Activated naive CD4-positive, alpha-beta T cell treated with anti-CD3 and anti-CD28 coated beads for 36 hours (primary cell): ENCODE measurements around the gene ITGAX. TPM values are rescaled to one million over a fixed set of nuclear protein-coding genes. Genes with fewer than 3 reads are reported as not detected.
"Not testable (repeated sequence)": the region's sequence is repeated elsewhere in the genome, so short reads cannot be mapped to it uniquely, and the experiment has no call there.

Experiments
- CTCF ChIA-PET: fragments of 350-600 bp; sonication (Branson Sonifier 250); formaldehyde crosslinking; loops from one replicate; lab custom pipeline; 2021; ENCODE audit warnings: antibody characterized with exemption; lab: Charles Lee
- DNase-seq: peaks from one replicate; pipeline ENCODE4 v3.0.0-alpha.2; 2020
- H3K27ac Mint-ChIP-seq: one replicate; pipeline ENCODE4 v1.8.0; 2021; ENCODE audit warnings: mild to moderate bottlenecking, mixed read lengths
- H3K27me3 Mint-ChIP-seq: one replicate; pipeline ENCODE4 v1.8.0; 2021; ENCODE audit warnings: low read depth, mixed read lengths
- H3K36me3 Mint-ChIP-seq: one replicate; pipeline ENCODE4 v1.8.0; 2021; ENCODE audit warnings: low read depth, mixed read lengths
- H3K4me1 Mint-ChIP-seq: one replicate; pipeline ENCODE4 v1.8.0; 2021; ENCODE audit warnings: low read depth, mixed read lengths
- H3K4me3 Mint-ChIP-seq: one replicate; pipeline ENCODE4 v1.8.0; 2021; ENCODE audit warnings: mild to moderate bottlenecking, moderate library complexity, mixed read lengths
- H3K9me3 Mint-ChIP-seq: one replicate; pipeline ENCODE4 v1.8.0; 2021; ENCODE audit warnings: mixed read lengths
- intact Hi-C: fragments of 100-400 bp; cut with micrococcal nuclease; formaldehyde crosslinking; loops from one replicate; pipeline ENCODE4 v1.15.1; 2023
- total RNA-seq, 2 experiments: library from RNA; stranded (reverse); gene quantifications; one replicate each; pipeline ENCODE4 v1.2.3, GENCODE V29; 2021

The ITGAX gene
- total RNA-seq, 2 experiments from 2014 or later: 2.4 to 2.9 TPM

DNA sequence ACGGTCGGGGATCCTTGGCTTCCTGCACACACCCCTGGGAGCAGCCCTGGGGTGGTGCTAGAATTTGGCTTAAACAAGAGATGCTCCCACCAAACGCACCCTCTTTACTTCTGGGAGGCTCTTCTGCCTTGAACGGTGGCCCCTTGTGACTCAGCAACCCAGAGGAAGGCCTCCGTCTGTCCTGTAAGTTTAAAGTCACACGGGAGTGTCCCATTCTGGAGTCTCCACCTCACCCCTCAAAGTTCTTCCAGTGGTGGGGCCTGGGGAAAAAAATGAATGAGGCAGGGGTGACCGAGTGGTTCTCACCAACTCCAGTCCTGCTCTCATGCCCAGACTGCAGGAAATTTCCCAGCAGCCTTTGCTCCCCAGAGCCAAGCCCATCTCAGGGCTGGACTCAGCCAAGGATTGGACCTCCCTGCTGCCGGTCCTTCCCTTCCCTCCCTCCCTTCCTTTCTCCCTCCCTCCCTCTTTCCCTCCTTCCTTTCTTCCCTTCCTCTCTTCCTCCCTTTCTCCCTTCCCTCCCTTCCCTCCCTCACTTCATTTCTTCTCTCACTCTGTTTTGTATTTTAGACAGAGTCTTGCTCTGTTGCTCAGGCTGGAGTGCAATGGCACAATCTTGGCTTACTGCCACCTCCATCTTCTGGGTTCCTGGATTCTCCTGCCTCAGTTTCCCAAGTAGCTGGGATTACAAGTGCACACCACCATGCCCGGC, 49.5 kb downstream of the ITGAX start:
- H3K4me3 Mint-ChIP-seq: no peak overlapping the region

GRCh38 chr16:31407406-31407805, 52.4 kb downstream of the ITGAX start:
- no peak overlapping the region for H3K4me3 Mint-ChIP-seq
- no peaks in the 10 kb centered on the region for H3K36me3 Mint-ChIP-seq
- no peak overlapping the region for H3K27ac Mint-ChIP-seq
- CTCF ChIA-PET: interaction anchor here (0.6 to 1.1 kb wide), 2 partner anchors 25 to 236 kb away, joined by 4 read pairs; no protein-coding TSS in a partner anchor
- DNase-seq: no peak
- H3K9me3 Mint-ChIP-seq: no peaks in the 10 kb centered on the region
- intact Hi-C loops: no loop called here
- H3K27me3 Mint-ChIP-seq: no peaks in the 10 kb centered on the region
- no peaks in the 10 kb centered on the region for H3K4me1 Mint-ChIP-seq

More for the DNA sequence above, 49.5 kb downstream of the ITGAX start:
- no peak overlapping the region for H3K27ac Mint-ChIP-seq
- intact Hi-C loops: no loop called here
- CTCF ChIA-PET: no interaction called here
- no peaks in the 10 kb centered on the region for H3K36me3 Mint-ChIP-seq
- no peaks in the 10 kb centered on the region for H3K27me3 Mint-ChIP-seq
- H3K4me1 Mint-ChIP-seq: no peaks in the 10 kb centered on the region
- DNase-seq: no peak
- peaks cover 5% of the 10 kb centered on the region for H3K9me3 Mint-ChIP-seq

DNA sequence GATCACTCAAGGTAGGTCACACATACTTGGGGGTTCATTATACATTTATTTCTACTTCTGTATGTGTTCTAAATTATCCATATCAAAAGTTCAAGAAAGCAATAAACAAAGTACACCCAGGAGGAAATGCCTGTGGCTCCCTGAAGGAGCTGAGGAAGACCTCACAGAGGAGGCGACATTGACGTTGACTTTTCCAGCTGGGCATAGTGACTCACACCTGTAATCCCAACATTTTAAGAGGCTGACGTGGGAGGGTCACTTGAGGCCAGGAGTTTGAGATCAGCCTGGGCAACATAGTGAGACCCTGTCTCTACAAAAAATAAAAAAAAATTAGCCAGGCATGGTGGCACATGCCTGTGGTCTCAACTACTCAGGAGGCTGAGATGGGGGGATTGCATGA, 54.5 kb downstream of the ITGAX start:
- Mint-ChIP-seq H3K4me1 (no peaks in the 10 kb centered on the region), H3K27ac (no peak overlapping the region), H3K9me3 (no peaks in the 10 kb centered on the region), H3K27me3 (no peaks in the 10 kb centered on the region), H3K36me3 (no peaks in the 10 kb centered on the region), H3K4me3 (no peak overlapping the region)
- CTCF ChIA-PET: no interaction called here
- intact Hi-C loops: no loop called here
- DNase-seq: no peak

- CTCF ChIA-PET: no interaction called here
- H3K9me3 Mint-ChIP-seq: no peaks in the 10 kb centered on the region
- intact Hi-C loops: no loop called here
- no peaks in the 10 kb centered on the region for H3K36me3 Mint-ChIP-seq
- no peak overlapping the region for H3K27ac Mint-ChIP-seq
- H3K27me3 Mint-ChIP-seq: no peaks in the 10 kb centered on the region
- H3K4me1 Mint-ChIP-seq: no peaks in the 10 kb centered on the region
- DNase-seq: no peak
- H3K4me3 Mint-ChIP-seq: no peak overlapping the region
Observed at GRCh38 chr16:31410082-31410481, 55.1 kb downstream of the ITGAX start.

- CTCF ChIA-PET: no interaction called here
- no peak for DNase-seq
- no peaks in the 10 kb centered on the region for H3K36me3 Mint-ChIP-seq
- H3K4me1 Mint-ChIP-seq: no peaks in the 10 kb centered on the region
- H3K27ac Mint-ChIP-seq: no peak overlapping the region
- H3K9me3 Mint-ChIP-seq: no peaks in the 10 kb centered on the region
- no peaks in the 10 kb centered on the region for H3K27me3 Mint-ChIP-seq
- no peak overlapping the region for H3K4me3 Mint-ChIP-seq
- intact Hi-C loops: no loop called here
Observed at GRCh38 chr16:31411024-31411844, 56.3 kb downstream of the ITGAX start.

DNA sequence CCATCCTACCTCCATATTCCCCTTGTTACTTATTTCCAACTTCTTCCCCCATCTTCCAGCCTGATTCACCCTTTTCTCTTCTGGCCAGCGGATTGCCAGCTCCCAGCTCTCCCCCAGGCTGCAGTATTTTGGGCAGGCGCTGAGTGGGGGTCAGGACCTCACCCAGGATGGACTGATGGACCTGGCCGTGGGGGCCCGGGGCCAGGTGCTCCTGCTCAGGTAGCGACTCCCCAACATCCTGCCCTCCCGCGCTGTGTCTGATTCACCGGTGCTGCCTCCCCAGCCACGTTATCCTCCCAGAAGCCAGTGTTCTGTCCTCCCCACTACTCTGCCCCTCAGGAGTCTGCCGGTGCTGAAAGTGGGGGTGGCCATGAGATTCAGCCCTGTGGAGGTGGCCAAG, 57.8 kb downstream of the ITGAX start:
- DNase-seq: no peak
- Mint-ChIP-seq H3K27me3 (no peaks in the 10 kb centered on the region), H3K4me1 (no peaks in the 10 kb centered on the region), H3K4me3 (no peak overlapping the region), H3K36me3 (no peaks in the 10 kb centered on the region), H3K9me3 (no peaks in the 10 kb centered on the region), H3K27ac (no peak overlapping the region)
- intact Hi-C loops: no loop called here
- CTCF ChIA-PET: no interaction called here

- H3K4me1 Mint-ChIP-seq: no peaks in the 10 kb centered on the region
- H3K4me3 Mint-ChIP-seq: no peak overlapping the region
- H3K27me3 Mint-ChIP-seq: no peaks in the 10 kb centered on the region
- intact Hi-C loops: no loop called here
- H3K36me3 Mint-ChIP-seq: no peaks in the 10 kb centered on the region
- DNase-seq: no peak
- no peaks in the 10 kb centered on the region for H3K9me3 Mint-ChIP-seq
- CTCF ChIA-PET: no interaction called here
- H3K27ac Mint-ChIP-seq: no peak overlapping the region
Observed at GRCh38 chr16:31413381-31413780, 58.4 kb downstream of the ITGAX start.

DNA sequence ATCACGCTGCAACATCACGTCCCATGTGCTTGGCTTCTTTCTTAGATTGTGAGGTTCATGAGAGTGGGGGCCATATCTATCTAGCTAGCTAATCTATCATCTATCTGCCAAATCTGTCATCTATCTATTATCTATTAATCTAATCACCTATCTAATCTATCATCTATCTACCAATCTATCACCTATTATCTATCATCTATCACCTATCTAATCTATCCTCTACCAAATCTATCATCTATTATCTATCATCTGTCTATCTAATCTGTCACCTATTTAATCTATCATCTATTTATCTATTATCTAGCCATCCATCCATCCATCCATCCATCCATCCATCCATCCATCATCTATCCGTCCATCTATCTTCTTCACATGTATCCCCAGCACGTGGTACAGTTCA, 59.0 kb downstream of the ITGAX start:
- intact Hi-C loops: no loop called here
- CTCF ChIA-PET: interaction anchor here (0.6 kb wide), 1 partner anchor 102 kb away, joined by 3 read pairs; no protein-coding TSS in a partner anchor

GRCh38 chr16:31414706-31415105, 59.7 kb downstream of the ITGAX start:
- Mint-ChIP-seq H3K4me3 (no peak overlapping the region), H3K9me3 (no peaks in the 10 kb centered on the region), H3K27me3 (no peaks in the 10 kb centered on the region), H3K27ac (no peak overlapping the region), H3K4me1 (no peaks in the 10 kb centered on the region), H3K36me3 (no peaks in the 10 kb centered on the region)
- DNase-seq: no peak
- CTCF ChIA-PET: interaction anchor here (0.6 kb wide), 1 partner anchor 101 kb away, joined by 3 read pairs; no protein-coding TSS in a partner anchor
- intact Hi-C loops: no loop called here

More for the DNA sequence above, 59.0 kb downstream of the ITGAX start:
- no peak overlapping the region for H3K27ac Mint-ChIP-seq
- no peaks in the 10 kb centered on the region for H3K27me3 Mint-ChIP-seq
- DNase-seq: no peak
- H3K36me3 Mint-ChIP-seq: no peaks in the 10 kb centered on the region
- no peaks in the 10 kb centered on the region for H3K9me3 Mint-ChIP-seq
- H3K4me1 Mint-ChIP-seq: no peaks in the 10 kb centered on the region
- no peak overlapping the region for H3K4me3 Mint-ChIP-seq

- Mint-ChIP-seq H3K9me3 (no peaks in the 10 kb centered on the region), H3K27ac (no peak overlapping the region), H3K4me3 (no peak overlapping the region), H3K27me3 (no peaks in the 10 kb centered on the region), H3K4me1 (peaks cover under 1% of the 10 kb centered on the region), H3K36me3 (no peaks in the 10 kb centered on the region)
- intact Hi-C loops: no loop called here
- CTCF ChIA-PET: no interaction called here
- DNase-seq: no peak
Observed at GRCh38 chr16:31416371-31416770, 61.4 kb downstream of the ITGAX start.

GRCh38 chr16:31417036-31417435, 62.1 kb downstream of the ITGAX start:
- H3K27me3 Mint-ChIP-seq, CTCF ChIA-PET, H3K9me3 Mint-ChIP-seq, H3K4me3 Mint-ChIP-seq, H3K4me1 Mint-ChIP-seq, DNase-seq, H3K27ac Mint-ChIP-seq, intact Hi-C loops, H3K36me3 Mint-ChIP-seq: not testable (repeated sequence)

DNA sequence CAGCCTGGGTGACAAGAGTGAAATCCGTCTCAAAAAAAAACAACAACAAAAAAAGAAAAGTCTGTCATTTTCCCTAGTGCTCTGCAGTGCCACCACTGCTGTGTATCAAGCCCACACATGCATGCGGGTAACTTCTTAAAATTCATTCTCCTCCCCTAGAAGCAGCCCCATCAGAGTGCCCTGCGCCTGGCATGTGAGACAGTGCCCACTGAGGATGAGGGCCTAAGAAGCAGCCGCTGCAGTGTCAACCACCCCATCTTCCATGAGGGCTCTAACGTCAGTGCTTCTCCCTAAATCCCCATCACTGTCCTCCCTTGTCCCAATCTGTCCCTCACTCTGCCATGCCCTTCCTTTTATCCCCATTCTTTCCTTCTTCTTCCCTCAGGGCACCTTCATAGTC, 62.9 kb downstream of the ITGAX start:
- no peaks in the 10 kb centered on the region for H3K27me3 Mint-ChIP-seq
- H3K36me3 Mint-ChIP-seq: no peaks in the 10 kb centered on the region
- H3K4me1 Mint-ChIP-seq: peaks cover 5% of the 10 kb centered on the region
- intact Hi-C loops: no loop called here
- CTCF ChIA-PET: no interaction called here
- H3K27ac Mint-ChIP-seq: no peak overlapping the region
- H3K9me3 Mint-ChIP-seq: no peaks in the 10 kb centered on the region
- DNase-seq: no peak
- no peak overlapping the region for H3K4me3 Mint-ChIP-seq
